ENCODE measurements around the gene WDFY4.

The WDFY4 gene

DNA sequence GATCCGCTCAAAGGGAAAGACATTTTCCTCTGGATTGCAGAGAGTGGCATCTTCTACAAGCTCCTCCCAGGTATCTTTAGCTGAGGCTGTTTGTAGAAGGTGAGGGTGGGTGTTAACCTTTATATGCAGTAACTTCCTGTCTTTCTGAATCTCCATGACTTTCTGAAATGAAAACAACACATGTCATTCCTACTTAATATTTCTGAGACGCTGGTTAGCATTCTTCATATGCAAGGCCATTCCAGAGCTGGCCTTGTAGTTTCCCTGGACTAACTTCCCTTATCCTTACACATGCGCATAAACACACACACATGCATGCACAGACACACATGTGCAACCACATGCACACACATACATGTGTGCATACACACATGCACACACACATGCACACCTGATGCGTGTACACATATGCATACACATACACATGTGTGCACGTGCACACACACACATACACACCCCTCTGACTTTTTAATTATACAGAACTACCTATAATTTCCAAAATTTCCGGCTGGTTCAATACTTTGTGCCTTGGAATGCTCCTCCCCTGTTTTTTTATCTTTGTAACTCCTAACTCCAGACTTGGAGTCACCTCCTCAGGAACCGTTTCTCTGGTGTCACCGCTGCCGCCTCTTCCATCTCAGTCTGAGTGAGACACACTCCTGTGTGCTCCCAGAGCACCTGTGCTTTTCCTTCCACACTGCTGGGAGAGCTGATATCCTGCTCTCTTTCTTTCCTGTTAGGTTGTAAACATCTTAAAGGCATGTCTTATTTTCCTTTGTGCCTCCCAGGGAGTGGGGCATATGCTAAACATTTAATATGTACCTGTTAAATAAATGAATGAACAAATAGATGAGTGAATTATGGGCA is 199.7 kb downstream of the WDFY4 start:
- no peak for DNase-seq

DNA sequence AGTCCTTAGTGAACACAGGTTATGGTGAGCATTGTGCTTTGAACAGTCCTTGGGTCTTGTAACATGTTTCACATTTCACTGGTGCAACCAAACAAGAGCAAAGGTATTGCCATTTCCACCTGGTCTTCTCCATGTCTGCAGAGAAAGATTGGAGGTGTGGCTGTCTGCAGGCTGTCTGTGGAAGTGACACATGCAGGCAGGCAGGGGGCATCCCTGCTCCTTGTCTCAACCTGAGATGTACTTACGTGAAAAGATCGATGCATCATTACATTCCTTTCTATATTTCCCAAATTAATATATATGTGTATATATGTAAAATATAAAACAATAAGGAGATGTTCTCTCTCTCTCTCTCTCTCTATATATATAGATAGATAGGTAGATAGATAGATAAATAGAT is 200.7 kb downstream of the WDFY4 start:
- peak; percentile 26 for DNase-seq

DNA sequence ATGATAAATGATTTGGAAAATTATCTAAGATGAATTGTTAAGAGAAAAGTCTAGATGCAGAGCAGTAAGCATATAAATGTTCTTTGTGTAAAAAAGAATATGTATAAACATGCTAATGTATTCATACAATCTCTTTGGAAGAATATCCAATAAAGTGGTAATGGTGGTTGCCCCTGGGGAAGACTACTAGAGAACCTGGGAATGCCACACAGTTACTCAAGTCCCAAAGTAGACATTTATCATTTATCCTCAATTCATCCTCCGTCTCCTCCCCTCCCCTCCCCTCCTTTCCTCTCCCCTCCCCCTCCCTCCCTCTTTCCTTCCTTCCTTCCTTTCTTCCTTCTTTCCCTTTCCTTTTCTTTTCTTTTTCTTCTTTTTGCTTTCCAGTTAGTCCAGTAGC is 203.3 kb downstream of the WDFY4 start:
- no peak for DNase-seq

DNA sequence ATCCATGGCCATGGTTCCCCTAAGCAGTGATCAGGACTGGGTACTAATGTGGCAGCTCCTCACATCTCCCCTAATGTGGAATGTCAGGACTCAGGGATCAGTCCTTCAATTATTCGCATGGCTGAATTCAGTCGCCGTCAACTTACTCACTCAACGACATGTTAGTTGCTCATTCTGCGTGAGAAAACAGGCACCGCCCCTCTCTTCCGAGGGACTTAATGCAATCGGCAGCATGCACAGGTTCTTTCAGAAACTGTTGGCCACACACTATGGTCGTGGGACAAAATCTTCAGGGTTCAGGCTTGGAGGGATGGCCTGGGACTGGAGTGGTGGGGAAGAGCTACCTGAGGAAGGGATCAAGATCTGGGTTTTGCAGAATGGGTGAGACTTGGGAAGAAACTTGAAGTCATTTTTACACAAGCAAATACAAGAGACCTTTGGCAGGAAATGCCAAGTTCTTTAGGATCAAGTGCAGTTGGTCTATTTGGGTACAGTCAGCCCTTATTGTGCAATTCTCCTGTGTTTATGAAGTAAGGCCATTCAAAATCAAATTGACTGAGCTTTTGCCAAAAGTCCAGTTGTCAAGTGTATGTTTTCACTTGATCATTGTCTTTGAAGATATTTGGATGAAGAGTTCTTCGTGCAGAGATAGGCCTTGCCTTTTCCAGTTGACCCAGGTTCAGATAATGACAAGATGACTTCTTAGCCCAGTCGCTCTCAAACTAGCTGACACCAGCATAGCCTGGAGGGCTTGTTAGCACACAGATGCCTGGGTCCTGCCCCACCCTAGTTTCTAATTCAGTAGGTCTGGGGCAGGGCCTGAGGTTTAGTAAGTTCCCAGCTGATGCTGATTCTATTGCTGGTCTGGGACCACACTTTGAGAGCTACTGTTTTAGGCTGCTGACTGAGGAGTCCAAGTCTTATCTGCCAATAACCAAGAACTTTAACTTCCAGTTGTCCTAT is 206.5 kb downstream of the WDFY4 start:
- no peak for DNase-seq

DNA sequence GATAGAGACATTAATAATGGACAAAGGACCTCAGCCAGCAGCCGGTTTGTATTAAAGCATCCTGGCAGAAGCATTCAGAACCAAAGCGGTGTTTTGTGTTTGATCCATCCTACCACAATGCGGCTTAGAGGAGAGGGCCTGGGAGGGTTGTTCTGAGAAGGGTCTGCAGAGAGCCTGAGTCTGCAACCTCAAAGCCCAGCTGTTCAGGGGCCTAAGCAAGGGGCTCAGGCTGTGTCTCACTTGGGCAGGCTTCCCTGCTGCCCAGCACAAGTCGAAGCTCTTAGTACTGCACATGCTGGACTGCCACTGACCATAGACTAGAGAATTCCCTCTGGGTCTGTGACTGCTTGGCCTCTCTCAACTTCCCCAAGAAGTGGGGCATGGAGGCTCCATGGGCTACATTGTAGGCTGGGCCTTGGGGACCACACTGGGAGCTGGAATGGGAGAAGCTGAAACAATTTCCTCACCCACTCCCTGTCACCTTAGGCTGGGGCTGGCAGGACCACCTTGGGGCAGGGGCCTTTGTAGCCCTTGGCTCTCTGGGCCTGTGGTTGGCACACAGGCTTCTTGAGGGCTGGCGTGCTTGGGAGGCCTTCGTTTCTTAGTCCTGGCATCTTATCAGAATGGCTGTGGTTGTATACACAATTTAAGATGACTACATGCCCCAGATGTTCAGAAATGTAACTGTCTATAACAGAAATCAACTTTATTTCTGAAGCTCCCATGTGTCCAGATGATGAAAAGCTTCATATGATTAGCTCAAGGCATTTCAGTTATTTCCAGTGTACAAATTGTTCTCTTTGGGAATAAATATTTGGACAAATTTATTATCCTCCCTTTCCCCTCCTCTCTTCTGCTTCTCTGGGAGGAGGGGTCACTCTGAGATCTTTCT is 210.5 kb downstream of the WDFY4 start:
- DNase-seq: no peak

DNA sequence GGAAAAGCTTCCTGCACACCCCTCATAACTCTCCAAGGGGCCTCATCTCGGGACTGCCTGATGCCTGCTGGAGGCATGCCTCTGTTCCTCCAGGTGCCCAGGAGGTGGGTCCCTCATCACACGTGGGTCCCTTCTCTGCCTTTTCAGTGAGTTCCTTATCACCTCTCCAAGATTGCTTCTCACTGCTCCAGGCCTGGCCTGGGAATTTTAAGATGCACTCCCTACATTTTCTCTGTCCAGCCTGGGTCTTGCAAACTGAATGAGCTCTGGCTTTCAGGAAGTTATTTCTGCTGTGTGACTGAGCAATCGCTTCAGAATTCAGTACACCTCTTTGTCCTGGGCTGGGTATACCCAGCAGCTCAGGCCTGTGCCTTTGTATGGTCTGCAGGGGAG is 211.1 kb downstream of the WDFY4 start:
- DNase-seq: no peak

DNA sequence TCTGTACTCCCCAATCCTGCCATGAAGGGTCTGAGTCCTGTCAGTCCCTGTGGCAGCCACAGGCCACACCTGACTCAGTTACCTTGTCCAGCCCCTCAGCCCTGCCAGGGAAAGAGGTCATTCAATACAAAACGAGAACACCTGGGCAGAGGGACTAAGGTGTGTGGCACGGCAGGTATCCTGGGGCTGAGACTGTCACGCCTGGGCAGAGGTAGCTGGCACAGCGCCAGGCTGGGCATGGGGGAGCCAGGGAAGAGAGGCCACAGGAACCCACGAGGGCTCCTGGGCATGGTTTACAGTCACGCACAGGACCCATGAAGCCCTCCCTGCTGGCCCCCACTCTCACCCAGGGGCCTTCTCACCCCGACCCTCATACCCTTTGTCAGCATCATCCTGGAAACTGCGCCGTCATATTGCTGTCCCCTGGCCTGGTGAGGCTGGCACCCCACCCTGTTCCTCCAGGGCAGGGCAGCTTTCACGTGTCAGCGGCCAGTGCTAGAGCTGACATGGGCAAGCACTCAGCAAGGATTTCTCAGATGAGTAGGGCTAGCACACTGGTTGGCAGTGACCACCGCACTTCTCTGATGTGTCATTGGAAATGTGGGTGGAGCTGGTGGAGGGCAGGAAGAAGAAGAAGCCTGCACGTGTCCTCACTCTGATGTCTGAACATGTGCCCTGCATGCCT is 212.2 kb downstream of the WDFY4 start:
- no peak for DNase-seq

DNA sequence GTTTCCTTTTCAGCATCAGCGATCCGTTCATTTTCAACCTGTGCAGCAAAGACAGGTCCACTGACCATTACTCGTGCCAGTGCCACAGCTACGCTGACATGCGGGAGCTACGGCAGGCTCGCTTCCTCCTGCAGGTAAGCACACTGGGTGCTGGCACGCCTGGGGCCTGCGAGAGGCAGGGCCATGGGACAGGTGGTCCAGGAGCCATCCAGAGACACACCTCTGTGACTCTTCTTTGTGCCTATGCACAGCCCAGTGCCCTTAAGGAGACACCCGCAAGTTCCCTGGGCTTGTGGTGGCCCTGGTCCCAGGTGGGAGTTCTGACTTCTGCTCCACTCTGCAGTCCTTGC is 212.7 kb downstream of the WDFY4 start:
- no peak for DNase-seq

DNA sequence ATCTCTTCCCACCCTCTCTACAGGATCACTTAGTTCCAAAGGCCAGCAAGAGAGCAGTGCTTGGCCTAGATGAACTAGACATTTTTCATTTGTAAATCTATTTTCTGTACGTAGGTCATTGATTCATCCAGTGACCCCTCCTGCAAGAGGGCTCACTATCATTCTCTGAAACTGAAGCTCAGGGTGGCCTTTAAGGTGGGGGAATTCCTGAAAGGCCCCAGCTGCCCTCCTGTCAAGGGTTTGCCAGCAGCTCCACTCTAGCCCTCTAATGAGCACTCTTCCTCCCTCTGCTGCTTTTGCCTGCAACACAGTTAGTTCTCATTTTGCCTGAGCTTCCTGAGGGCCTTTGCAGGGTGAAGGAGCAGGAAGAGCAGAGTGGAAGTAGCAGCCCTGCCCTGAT is 213.8 kb downstream of the WDFY4 start:
- DNase-seq: no peak

DNA sequence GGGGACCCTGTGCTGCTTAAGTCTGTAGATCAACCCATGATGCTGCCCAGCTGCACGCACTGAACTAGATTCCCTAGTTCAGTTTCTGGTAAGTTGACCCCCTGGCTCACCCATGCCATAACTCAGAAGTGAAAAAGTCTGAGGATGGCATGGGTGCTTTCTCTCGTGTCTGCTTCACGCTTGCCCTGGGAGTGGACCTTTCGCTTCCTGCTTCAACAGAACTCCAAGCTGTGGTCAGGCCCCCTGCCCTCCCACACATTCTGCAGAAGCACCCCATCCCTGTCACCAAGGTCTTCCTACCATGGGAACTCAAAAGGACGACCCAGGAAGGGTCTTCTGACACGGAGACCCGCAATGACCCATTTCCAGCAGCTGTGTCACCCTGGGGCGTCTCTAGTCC is 215.1 kb downstream of the WDFY4 start:
- no peak for DNase-seq

DNA sequence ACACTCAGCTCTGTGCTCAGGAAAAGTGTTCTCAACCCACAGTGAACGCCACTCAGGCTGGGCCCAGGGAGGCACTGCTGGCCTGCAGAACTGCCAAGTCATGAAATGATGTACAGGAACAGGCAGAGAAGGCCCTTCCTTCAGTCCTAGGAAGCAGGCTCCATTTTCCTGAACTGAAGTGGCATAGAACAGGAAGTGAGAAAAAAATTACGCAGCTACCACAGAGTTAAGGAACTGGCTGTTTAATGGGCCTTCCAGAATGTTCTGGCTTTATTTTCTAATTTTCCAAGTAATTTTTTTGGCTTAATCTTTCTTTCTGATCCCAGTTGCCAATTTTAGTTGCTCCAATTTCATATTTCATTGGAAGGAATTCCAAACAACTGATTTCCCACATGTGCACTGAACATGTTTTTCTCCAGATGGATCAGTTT is 215.7 kb downstream of the WDFY4 start:
- DNase-seq: no peak

DNA sequence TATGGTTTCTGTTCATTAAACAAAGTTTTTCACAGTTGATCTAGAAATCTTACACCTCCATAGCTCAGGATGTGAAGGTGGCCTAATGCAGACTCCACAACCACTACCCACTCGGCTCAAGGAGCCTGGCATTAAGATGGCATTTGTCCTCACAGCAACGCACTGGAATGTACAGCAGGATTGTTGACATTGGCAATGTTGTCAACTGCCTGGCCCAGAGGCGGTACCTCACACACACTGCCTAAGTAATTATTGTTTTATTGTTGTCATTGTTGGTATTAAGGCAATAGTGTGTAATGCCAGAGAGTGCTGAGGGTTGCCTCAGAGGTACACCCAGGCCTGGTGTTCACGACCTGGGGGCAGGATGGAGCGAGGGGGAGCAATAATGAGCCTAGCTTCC is 216.6 kb downstream of the WDFY4 start:
- no peak for DNase-seq

DNA sequence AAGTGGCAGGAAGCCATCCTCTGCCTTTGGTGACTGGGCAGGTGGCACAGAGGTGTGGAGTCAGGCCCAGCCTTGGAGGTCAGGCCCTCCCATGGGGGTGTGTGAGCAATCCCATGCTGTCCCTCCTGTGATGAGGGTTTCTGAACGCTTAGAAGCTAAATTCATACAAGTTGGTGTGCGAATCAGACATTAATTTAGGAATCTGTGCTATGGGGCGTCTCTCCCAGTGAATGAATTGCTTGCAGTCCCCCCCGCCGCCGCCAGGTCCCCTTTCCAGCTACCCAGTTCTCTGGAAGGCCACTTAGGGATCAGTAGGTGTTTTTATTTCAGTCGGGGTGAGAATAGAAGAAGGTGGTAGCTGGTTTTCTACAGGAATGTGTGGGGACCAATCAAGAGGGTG is 217.4 kb downstream of the WDFY4 start:
- no peak for DNase-seq

DNA sequence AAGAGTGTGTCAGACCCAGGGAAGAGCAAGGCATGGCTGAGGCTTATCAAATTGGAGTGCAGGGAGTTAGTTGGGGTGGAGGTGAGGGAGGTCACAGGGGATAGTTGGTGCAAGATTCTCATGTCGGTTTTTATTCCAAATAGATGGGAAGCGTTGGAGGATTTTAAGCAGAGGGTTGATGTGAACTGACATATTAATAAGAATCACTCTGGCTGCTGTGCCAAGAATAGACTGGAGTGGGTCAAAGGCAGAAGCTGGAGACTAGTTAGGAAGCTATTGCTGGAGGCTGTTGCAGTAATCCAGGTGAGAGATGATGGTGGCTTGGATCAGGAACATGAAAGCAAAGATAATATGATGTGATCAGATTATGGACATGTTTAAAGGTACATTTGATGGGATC is 218.5 kb downstream of the WDFY4 start:
- DNase-seq: no peak

DNA sequence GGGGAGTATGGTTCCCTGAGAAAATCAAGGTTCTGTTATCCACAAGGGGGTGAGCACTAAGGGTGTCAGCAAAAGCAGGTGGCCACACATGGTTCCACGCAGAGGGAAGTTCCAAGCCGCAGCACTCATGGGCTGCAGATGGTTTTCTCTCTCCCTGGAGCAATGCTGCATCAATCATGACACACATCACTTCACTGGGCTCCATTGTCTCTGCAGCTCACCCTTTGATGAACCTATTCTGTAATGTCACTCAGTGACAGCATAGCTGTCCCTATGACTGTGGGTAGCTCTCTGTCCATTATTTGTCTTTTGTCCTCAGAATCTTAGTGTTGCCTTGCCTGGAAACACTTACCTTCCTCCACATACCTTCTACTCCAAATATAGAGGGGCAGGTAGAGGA is 220.2 kb downstream of the WDFY4 start:
- DNase-seq: no peak

DNA sequence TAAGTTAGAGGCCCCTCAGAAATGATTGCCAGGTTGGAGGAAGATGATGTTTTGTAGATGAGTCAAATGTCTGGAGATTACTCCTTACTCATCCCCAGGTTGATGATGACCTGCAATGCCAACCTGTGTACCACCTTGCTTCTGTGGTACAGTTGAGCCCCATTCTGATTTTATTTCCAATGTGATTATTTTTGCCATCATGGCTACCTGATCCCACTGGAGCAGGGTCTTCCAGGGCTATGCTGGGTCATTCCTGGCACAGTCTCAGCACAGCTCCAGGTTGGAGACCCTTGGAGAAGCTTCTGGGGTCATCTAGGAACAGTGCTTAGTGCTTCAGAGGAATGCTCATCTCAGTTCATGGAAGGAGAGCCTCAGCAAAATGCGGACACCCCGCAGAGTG is 220.6 kb downstream of the WDFY4 start:
- DNase-seq: no peak

DNA sequence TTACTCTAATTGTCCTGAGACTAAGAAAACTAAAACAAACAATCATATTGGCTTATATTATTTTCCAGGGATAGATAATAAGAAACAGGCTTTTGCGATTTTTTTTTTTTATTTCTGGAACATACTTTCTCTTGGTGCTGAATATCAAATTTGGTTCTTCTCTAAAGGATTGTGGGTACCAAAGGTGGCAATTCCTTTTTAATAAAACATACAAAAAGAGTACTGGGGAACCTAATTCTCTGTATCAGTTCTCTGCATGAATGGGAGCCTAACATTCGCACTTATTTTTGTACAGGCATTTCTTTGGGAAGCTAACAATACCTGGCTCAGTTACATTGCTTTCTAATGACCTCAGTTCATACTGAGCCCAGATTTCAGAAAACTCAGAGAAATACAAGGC is 222.2 kb downstream of the WDFY4 start:
- DNase-seq: no peak

DNA sequence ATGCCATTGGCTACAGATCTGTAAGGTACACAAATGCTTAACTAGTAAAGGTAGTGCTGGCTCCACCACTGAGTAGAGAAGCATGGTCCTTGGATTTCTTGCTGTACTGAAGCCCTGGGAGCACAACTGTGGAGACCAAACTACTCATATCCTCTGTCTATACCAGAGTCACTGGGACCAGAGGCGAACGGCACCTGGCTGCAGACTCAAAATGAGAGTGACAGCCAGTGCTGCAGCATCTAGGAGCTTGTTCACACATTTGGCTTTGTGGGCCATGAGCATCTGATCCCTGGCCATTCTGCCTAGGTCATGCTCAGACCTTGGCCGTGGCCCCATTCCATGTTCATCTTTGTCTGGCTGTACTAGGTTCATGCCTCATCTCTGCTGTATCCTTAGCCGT is 223.1 kb downstream of the WDFY4 start:
- DNase-seq: no peak

DNA sequence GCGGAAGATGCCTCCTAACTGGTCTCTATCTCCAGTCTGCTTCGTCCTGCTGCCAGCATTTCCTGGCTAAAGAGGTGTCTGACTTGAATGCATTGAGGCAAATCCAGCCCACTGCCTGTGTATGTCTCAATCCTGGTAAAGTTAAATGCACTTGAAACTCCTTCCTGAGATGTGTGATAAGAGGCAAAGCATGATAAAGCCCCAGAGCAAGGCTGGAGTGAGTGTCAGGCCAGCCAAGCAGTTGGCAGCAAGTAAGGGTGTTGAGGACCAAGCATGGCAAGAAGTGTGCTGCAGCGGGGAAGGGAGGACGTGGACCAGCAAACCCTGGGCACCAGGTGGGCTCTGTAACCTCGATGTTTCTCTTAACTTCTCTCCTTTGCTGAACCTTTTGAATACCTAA is 225.9 kb downstream of the WDFY4 start:
- no peak for DNase-seq

DNA sequence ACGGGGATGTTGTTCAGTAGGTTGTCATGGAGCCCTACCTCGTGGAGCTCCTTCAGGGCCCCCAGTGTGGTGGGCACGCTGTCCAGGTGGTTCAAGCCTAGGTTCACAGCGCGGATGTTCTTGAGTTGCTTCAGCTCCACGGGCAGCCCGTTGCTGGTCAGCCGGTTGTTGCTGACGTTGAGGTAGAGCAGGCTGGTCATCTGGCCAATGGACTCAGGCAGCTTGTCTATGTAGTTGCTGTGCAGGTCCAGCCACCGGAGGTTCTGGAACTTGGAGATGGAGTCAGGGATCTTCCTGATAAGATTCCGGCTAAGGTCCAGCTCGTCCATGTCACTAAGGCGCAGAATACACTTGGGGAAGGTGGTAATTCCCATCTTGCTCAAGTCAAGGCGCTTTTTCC is 229.0 kb downstream of the WDFY4 start:
- no peak for DNase-seq

DNA sequence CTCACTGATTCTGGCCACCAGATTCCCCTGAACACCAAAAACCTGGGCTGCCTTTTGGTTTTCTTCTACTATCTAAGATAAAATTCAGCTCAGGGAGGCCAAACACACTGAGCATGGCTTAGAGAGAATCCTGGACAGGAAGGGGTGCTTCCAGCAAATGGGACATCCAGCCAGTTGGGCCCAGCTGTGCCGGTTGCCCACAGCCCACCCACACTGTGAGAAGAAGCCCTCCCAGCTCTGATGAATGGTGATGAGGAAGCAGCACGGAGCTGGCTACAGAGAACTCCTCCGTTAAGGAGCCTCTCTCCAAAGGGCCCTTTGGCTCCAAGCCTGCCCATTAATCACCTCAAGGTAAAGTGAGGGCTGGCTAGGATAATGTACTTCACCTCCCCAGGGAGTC is 239.1 kb downstream of the WDFY4 start:
- no peak for DNase-seq

DNA sequence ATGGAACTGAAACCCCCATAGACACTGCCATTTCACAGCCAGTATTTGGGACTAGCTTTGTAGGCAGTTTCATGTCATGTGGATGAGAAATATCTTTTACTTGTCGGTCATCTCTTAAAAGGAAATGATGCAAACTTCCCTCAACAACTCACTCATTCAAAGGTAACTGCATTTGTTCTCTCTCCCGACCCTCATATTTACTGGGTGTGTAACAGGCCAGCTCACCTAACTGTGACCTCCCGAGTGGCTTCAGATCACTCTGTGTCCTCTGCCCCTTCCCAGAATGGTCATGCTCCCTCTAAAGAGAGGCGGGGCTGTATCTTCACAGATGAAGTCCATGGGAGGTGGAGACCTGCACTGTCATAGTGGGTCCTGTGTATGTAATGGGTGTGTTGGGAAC is 240.3 kb downstream of the WDFY4 start:
- DNase-seq: no peak

DNA sequence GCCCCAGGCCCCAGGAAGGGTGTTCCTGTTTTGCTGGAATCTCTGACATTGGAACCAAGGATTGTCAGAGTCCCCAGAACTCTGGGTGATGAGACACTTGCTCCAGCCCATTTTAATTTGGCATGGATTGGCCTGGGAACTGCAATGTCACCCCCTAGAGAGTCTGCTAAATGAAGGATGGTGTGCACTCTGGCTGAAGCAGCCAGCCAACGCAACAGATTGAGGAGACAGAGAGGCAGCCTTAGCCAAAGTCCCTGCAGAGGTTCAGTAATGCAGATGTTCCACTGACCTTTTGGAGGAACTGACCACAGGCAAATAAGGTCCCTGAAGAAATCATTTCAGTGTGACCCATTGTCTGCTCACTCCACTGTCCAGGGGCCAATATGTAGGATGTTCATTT is 241.6 kb downstream of the WDFY4 start:
- no peak for DNase-seq
